Neural progenitor cell (in vitro differentiated cells): ENCODE results near the gene DDAH2. TPM values are rescaled to one million over a fixed set of nuclear protein-coding genes. Genes with fewer than 3 reads are reported as not detected.

Experiments
- DNase-seq: peaks from one replicate; pipeline ENCODE4 v3.0.0-alpha.2; 2016; ENCODE audit warnings: low spot score
- H2AFZ ChIP-seq: fragments of 200-600 bp; sonication (generic); replicated peaks from 2 replicates; pipeline ENCODE4 v1.6.1; 2016; ENCODE audit warnings: antibody characterized with exemption
- H3F3A ChIP-seq: fragments of 200-600 bp; sonication (generic); 2 replicates; pipeline ENCODE4 v1.6.1; 2016; ENCODE audit warnings: antibody characterized with exemption, low read depth
- H3K27ac ChIP-seq: fragments of 200-600 bp; sonication (generic); 2 replicates; pipeline ENCODE4 v1.5.1; 2016; ENCODE audit warnings: mild to moderate bottlenecking
- H3K27me3 ChIP-seq: fragments of 200-600 bp; sonication (generic); 2 replicates; pipeline ENCODE4 v1.6.1; 2016; ENCODE audit warnings: mild to moderate bottlenecking, moderate library complexity
- H3K36me3 ChIP-seq: fragments of 200-600 bp; sonication (generic); 2 replicates; pipeline ENCODE4 v1.5.1; 2016
- H3K4me1 ChIP-seq: fragments of 200-600 bp; sonication (generic); 2 replicates; pipeline ENCODE4 v1.6.1; 2016; ENCODE audit warnings: mixed run types
- H3K4me2 ChIP-seq: fragments of 200-600 bp; sonication (generic); 2 replicates; pipeline ENCODE4 v1.6.1; 2016
- H3K4me3 ChIP-seq: fragments of 200-600 bp; sonication (generic); 2 replicates; pipeline ENCODE4 v1.5.1; 2016
- H3K79me2 ChIP-seq: fragments of 200-600 bp; sonication (generic); 2 replicates; pipeline ENCODE4 v1.6.1; 2016; ENCODE audit warnings: low read depth
- H3K9ac ChIP-seq: fragments of 200-600 bp; sonication (generic); 2 replicates; pipeline ENCODE4 v1.6.1; 2016
- H3K9me3 ChIP-seq: fragments of 200-600 bp; sonication (generic); 2 replicates; pipeline ENCODE4 v1.5.1; 2016; ENCODE audit warnings: low read depth
- H4K20me1 ChIP-seq: fragments of 200-600 bp; sonication (generic); 2 replicates; pipeline ENCODE4 v1.6.1; 2016; ENCODE audit warnings: low read depth
- H3K27ac Mint-ChIP-seq: 3 replicates; pipeline ENCODE4 v1.8.0; 2021; ENCODE audit warnings: mixed read lengths
- H3K27me3 Mint-ChIP-seq: 2 replicates; pipeline ENCODE4 v1.8.0; 2022; ENCODE audit warnings: low read depth, mild to moderate bottlenecking, inconsistent platforms, moderate library complexity, mixed read lengths; ENCODE audit not compliant: insufficient read depth
- H3K36me3 Mint-ChIP-seq: 3 replicates; pipeline ENCODE4 v1.8.0; 2021; ENCODE audit warnings: mixed read lengths
- H3K4me1 Mint-ChIP-seq: 3 replicates; pipeline ENCODE4 v1.8.0; 2021; ENCODE audit warnings: mixed read lengths
- H3K4me3 Mint-ChIP-seq: 3 replicates; pipeline ENCODE4 v1.8.0; 2021; ENCODE audit warnings: mild to moderate bottlenecking, moderate library complexity, mixed read lengths
- H3K9me3 Mint-ChIP-seq: 3 replicates; pipeline ENCODE4 v1.8.0; 2020; ENCODE audit warnings: mixed read lengths
- EZH2 ChIP-seq: fragments of 200-600 bp; sonication (generic); IDR thresholded peaks from 2 replicates; pipeline ENCODE4 v1.6.1; 2017; ENCODE audit warnings: antibody characterized with exemption, mild to moderate bottlenecking, moderate library complexity
- EZH2phosphoT487 ChIP-seq: fragments of 200-600 bp; sonication (generic); IDR thresholded peaks from 2 replicates; pipeline ENCODE4 v1.6.1; 2017; ENCODE audit warnings: antibody characterized with exemption
- total RNA-seq: library from RNA; depleted of rRNA; stranded (reverse); fragments of >200 nt; gene quantifications from 2 replicates; pipeline ENCODE4 v1.2.3, GENCODE V29; 2015; ENCODE audit warnings: low replicate concordance
- TF ChIP-seq, protein P1 (sequence below): fragments of 200-600 bp; sonication (generic); IDR thresholded peaks from 2 replicates; pipeline ENCODE4 v1.5.1; 2017; ENCODE audit warnings: antibody characterized with exemption, mild to moderate bottlenecking

The DDAH2 gene
- total RNA-seq, 1 donor from 2014 or later, result 94.3 TPM

DNA sequence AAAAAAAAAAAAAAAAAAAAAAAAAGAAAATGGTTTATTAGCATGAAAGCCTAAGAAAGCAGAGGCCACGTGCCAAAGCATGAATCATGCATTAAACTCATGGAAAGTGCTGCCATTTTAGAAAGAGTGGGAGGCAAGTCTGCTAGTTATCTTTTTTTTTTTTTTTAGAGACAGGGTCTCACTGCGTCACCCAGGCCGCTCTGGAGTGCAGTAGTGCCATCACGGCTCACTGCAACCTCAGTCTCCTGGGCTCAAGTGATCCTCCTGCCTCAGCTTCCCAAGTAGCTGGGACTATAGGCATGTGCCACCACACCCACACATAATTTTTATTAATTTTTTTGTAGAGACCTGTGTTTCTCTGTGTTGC, 42.9 kb upstream of the DDAH2 start:
- no peaks in the 10 kb centered on the region for H3K79me2 ChIP-seq
- H3K36me3 ChIP-seq, result no peaks in the 10 kb centered on the region
- no peaks in the 10 kb centered on the region for H3K36me3 Mint-ChIP-seq
- no peak for DNase-seq
- no peak overlapping the region for H3K27ac ChIP-seq
- no peaks in the 10 kb centered on the region for H3K27me3 ChIP-seq
- H3K27me3 Mint-ChIP-seq, result peaks cover 2% of the 10 kb centered on the region
- H3K4me1 ChIP-seq, result no peaks in the 10 kb centered on the region
- no peak overlapping the region for H3K4me3 Mint-ChIP-seq
- no peaks in the 10 kb centered on the region for H3F3A ChIP-seq
- no peaks in the 10 kb centered on the region for H4K20me1 ChIP-seq
- H3K9ac ChIP-seq, result no peak overlapping the region
- no peak overlapping the region for H3K27ac Mint-ChIP-seq
- no peak overlapping the region for H3K4me3 ChIP-seq
- no peak overlapping the region for H2AFZ ChIP-seq
- H3K9me3 ChIP-seq, result no peaks in the 10 kb centered on the region
- no peaks in the 10 kb centered on the region for H3K9me3 Mint-ChIP-seq
- peaks cover 8% of the 10 kb centered on the region for H3K4me1 Mint-ChIP-seq
- H3K4me2 ChIP-seq, result no peak overlapping the region
- TF ChIP-seq EZH2, result no peak

DNA sequence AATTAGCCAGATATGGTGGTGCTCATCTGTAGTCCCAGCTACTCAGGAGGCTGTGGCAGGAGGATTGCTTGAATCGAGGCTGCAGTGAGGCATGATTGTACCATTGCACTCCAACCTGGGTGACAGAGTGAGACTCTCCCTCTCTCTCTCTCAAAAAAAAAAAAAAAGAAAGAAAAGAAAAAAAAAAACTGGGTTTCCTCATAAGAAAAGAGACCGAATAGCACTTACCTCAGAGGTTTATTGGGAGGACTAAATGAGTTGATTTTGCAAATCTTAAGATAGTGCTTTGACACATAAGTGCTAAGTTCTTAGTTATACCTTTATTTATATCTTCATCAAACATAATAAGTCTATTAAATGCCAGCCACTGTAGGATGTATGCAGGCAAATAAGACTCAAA, 41.8 kb upstream of the DDAH2 start:
- no peaks in the 10 kb centered on the region for H3K27me3 ChIP-seq
- H3F3A ChIP-seq, result no peaks in the 10 kb centered on the region
- H3K9me3 ChIP-seq, result no peaks in the 10 kb centered on the region
- DNase-seq, result no peak
- H3K27ac ChIP-seq, result no peak overlapping the region
- H3K79me2 ChIP-seq, result no peaks in the 10 kb centered on the region
- no peak overlapping the region for H3K4me2 ChIP-seq
- TF ChIP-seq, protein P1, sequence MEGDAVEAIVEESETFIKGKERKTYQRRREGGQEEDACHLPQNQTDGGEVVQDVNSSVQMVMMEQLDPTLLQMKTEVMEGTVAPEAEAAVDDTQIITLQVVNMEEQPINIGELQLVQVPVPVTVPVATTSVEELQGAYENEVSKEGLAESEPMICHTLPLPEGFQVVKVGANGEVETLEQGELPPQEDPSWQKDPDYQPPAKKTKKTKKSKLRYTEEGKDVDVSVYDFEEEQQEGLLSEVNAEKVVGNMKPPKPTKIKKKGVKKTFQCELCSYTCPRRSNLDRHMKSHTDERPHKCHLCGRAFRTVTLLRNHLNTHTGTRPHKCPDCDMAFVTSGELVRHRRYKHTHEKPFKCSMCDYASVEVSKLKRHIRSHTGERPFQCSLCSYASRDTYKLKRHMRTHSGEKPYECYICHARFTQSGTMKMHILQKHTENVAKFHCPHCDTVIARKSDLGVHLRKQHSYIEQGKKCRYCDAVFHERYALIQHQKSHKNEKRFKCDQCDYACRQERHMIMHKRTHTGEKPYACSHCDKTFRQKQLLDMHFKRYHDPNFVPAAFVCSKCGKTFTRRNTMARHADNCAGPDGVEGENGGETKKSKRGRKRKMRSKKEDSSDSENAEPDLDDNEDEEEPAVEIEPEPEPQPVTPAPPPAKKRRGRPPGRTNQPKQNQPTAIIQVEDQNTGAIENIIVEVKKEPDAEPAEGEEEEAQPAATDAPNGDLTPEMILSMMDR, result no peak
- TF ChIP-seq EZH2 (no peak), EZH2phosphoT487 (no peak)
- no peak overlapping the region for H2AFZ ChIP-seq
- H3K4me3 ChIP-seq, result no peak overlapping the region
- H4K20me1 ChIP-seq, result no peaks in the 10 kb centered on the region
- peaks cover 2% of the 10 kb centered on the region for H3K27me3 Mint-ChIP-seq
- no peak overlapping the region for H3K9ac ChIP-seq
- peaks cover 6% of the 10 kb centered on the region for H3K4me1 ChIP-seq
- no peaks in the 10 kb centered on the region for H3K36me3 ChIP-seq
- no peaks in the 10 kb centered on the region for H3K9me3 Mint-ChIP-seq
- no peak overlapping the region for H3K4me3 Mint-ChIP-seq
- peaks cover 7% of the 10 kb centered on the region for H3K4me1 Mint-ChIP-seq
- H3K27ac Mint-ChIP-seq, result no peak overlapping the region
- H3K36me3 Mint-ChIP-seq, result no peaks in the 10 kb centered on the region

DNA sequence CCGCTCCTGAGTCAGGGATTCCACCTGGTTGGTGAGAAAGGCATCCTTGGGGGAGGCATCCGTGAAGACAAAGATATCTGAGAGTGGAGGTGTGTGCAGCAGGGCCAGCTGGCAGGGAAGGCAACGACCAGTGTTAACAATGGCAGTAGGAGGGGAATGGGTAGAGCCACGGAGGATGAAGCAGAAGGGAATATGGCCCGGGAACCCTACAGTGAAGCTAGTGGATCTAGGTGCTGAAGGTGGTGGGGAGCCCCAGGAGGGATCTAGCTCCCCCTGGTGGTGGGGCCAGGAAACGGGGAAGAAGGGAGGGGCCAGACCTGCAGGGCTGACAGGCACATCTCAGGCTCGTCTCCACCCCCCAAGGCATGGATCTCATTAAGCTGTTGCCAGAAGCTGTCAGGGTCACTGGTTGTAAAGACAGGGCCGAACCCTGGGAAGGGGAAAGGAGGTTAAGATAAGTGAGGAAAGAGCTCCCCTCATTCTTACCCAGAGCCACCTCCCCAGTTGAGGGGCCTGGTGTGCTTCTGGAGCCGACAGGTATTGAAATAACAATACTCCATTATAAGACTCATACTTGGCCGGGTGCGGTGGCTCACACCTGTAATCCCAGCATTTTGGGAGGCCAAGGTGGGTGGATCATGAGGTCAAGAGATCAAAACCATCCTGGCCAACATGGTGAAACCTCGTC, 40.7 kb upstream of the DDAH2 start:
- no peaks in the 10 kb centered on the region for H3K9me3 ChIP-seq
- no peak overlapping the region for H3K4me2 ChIP-seq
- peaks cover 2% of the 10 kb centered on the region for H3K27me3 Mint-ChIP-seq
- H3K27ac ChIP-seq, result no peak overlapping the region
- peaks cover 6% of the 10 kb centered on the region for H3K4me1 ChIP-seq
- H3K4me3 Mint-ChIP-seq, result peak overlapping the region; percentile 3
- H3K36me3 Mint-ChIP-seq, result no peaks in the 10 kb centered on the region
- H3K27ac Mint-ChIP-seq, result peak overlapping the region; percentile 51
- H3K79me2 ChIP-seq, result no peaks in the 10 kb centered on the region
- no peak overlapping the region for H2AFZ ChIP-seq
- no peaks in the 10 kb centered on the region for H3K9me3 Mint-ChIP-seq
- H3K9ac ChIP-seq, result no peak overlapping the region
- TF ChIP-seq, protein P1, result peak; percentile 64
- no peak for TF ChIP-seq EZH2
- no peaks in the 10 kb centered on the region for H4K20me1 ChIP-seq
- peaks cover 5% of the 10 kb centered on the region for H3K4me1 Mint-ChIP-seq
- H3F3A ChIP-seq, result no peaks in the 10 kb centered on the region
- no peak overlapping the region for H3K4me3 ChIP-seq
- H3K36me3 ChIP-seq, result no peaks in the 10 kb centered on the region
- DNase-seq, result peak; percentile 55
- H3K27me3 ChIP-seq, result no peaks in the 10 kb centered on the region
